ENCODE data around the gene SLC44A1.
"Not testable (repeated sequence)": the region's sequence is repeated elsewhere in the genome, so short reads cannot be mapped to it uniquely, and the experiment has no call there.

SLC44A1 gene

DNA sequence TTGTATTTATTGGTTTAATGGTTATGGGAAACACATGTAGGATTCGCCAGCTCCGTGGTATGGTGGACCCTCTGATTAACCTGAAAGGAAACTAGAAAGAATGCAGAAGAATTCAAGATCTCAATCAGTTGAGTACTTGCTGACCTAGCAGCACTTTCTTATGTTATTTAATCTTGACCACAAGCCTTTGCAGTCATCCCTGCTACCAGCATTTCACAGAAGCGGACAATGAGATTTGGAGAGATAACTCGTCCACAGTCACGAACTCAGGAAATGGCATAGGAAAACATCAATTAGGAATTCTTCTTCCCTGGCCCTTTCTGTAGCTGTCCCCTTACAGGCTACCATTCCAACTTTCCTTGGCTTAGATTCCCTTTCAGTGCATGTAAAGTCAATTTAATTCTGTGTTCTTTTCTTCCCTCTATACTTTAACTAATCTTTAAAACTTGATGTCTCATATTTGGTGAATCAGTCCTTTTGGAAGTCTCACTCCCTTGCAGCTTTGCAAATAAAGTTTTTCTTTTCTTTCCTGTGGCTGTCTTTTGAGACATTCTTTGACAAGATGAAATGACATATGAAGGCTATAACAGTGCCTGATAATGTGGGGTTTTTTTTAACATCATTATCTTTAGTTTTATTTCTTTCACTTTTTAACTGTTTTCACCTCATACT is 1.3 kb upstream of the SLC44A1 start:
- no peak for DNase-seq

DNA sequence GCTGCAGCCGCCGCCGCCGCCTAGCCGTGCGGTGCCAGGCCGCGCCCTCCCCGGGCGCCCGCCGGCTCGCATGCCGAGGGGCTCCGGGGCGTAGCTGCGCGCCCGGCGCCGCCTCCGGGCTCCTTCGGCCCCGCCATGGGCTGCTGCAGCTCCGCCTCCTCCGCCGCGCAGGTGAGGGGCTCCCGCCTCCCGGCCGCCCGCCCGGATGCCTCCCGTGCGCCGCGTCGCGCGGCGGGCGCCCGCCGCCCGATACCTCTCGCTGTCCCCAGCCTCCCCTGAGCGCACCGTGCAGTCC is 230 bp downstream of the SLC44A1 start:
- DNase-seq: no peak

DNA sequence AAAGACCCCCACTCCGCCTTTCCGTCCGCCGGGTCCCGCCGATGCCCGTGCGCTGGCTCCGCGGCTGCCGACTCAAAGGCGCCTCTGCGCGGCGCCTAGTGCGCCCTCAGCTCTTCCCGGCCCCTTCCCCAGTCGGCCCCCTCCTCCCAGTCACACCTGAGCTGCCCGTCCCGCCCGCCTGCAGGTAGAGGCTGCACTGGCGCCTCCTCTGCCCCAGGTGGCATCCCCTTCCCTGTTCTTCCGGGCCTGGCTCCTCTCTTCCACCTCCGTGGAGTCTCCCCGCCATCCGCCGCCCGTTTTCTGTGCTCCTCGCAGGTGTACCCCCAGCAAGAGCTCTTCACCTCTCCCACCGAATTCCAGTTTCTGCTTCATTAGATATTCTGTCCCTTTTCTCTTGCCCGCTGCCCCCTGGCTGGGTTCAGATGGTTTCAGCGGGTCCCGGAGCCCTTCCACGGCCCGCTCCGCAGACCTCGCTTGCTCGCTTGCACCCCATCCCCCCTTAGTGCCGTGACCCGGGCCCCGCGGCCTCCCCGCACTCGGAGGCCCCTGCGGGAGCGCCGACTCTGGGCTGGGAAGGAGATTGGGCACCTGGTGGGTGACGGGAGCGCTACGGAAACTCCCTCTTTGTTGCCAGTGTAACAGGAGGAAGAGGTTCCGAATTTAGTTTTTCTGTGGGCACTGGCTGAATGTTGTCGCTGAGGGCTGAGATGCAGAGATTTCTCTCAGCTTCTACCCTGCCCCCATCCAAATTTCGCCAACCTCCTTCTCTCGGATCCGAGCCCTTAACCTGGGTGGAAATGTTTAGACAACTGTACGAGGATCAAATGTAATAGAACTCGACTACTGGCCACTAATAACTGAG is 809 bp downstream of the SLC44A1 start:
- DNase-seq: peak; percentile 45 to 56

DNA sequence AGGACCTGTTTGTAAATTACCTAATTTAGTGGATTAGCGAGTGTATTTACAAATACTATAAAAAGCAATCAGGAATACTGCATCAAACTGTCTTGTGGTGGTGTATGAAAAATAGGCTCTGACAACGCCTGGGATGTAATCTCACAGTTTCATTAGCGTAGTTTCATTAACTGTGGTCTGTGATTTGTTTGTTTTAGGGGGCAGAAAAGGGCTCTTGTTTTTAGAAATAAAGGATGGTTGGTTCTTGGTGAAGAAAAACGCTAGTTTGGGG is 1.4 kb downstream of the SLC44A1 start:
- DNase-seq: no peak

DNA sequence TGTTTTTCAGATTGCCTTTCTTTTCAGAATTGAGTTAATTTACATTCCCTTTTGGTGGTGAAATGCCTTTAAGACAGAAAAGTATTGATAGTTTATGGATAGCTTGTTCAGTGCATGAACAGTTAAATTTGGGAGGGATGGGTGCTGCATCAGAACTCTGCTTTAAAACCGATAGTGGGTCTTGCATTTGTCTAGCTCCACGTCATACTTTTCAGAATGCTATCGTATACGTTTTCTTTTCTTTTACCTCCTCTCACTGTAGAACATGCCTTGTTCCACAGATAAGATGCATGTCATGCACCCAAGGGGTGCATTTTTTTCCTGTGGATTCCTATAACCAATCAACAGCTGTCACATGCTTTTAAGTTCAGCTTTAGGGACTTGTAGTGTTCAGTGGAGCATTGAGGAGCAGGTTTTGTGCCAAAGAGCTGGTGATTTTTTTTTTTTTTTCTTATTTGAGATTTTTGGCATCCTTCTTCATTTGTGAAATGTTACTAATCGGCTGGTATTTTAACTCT is 2.3 kb downstream of the SLC44A1 start:
- DNase-seq: no peak

DNA sequence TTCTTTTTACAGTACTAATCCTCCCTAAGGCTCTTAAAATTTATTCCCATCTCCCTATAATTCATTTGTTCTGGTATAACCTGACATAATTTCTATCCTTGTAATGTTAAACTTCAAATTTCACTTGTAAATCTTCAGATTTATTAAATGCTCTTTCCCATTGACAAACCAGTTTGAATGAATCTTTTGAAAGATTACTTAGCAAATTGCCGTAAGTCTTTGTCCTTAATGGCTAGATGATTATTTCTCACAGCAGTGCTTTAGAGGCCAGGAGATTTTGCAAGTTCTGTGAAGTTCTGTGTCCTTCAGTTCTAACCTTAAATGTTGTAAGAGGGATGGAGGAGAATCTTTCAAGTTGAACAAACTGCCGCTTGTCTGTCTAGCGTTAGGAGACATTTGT is 4.2 kb downstream of the SLC44A1 start:
- no peak for DNase-seq

DNA sequence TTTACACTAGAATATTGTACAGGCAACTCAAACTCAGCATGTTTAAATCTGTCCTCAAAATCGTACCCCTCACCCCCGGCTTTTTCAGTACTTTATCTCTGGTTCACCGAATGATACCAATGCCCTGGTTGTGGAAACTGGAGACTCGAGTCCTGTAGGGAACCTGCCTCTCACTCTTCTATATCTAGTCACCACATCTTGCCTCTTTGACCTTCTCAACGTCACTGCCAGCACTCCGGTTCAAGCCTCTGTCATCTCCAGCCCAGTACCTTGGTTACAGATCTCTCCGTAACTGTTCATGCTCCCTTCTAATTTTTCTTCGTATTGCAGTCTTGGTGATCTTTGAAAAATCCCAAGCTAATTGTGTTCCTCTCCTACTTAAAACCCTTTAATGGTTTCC is 6.7 kb downstream of the SLC44A1 start:
- DNase-seq: no peak

DNA sequence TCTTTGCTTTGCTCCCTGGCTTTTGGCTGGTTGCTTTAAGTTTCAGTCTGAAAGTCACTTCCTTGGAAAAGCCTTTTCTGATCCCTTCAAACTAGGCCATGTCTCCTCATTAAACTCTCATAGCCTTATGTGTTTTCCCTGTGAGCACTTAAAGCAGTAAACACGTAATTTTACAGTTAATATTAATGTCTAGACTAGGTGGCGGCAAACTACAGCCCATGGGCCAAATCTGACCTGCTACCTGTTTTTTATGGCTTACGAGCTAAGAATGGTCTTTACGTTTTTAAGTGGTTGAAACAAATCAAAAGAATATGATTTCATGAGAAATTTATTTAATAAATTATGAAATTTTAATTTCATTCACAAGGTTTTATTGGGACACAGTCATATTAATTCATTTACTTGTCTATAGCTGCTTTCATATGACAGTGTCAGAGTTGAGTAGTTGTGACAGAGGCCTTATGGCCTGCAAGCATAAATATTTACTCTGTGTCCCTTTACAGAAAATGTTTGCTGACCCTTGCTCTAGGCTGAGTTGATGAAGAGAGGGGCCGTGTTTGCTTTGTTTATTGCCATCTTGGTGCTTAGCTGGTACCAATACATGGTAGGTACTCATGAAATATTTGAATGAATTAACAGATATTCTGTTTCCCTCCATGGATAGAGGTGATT is 7.4 kb downstream of the SLC44A1 start:
- no peak for DNase-seq

DNA sequence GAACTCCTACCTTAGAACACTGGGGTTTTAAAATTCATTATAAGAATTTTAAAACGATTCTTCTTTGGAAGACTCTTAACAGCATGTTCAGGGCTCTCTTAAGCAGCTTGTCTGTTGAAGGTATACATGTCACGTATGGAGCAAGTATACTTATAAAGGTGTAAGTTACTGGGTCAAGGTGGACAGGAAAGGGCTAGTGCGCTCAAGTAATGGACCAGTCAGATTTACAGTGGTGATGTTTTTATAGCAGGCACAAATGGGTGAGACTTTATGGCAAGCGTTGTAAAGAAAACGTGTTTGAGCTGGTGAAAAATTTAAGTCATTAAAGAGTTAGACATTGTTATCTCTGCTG is 7.9 kb downstream of the SLC44A1 start:
- DNase-seq: no peak

DNA sequence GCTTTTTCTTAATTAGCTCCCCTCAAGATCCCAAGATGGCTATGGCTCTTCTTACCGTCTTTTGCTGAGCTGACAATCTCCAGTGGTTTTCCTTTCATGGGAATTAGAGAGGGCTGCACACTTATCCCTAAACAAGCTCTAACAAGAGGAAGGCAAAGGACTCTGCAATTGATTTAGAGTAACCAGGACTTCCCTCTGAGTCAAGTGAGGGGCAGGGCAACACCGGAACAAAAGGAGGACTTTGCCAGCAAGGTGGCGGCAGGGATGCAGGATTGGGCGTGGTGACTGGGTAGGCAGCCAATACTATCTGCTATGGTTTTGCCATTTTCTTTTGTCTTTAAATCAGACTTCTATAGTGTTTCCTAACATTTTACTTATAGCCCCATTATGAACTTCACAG is 9.8 kb downstream of the SLC44A1 start:
- no peak for DNase-seq

DNA sequence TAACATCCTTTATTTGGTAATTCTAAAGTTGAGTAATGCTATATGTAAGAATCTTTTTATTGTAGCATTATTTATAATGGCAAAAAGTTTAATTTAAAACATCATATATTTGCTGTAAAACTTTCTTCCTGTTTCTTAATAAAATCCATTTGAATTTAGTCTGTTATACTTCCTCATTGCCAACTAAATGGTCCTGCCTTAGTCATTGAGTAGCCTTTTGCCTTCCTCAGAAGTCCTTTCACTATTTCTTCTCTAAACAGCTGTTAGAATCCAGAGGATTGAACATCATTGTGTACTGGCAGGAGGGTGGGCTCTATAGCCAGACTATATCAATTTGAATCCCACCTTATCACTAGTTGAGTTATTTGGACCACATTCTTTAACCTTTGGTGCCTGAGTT is 11.0 kb downstream of the SLC44A1 start:
- DNase-seq: no peak

DNA sequence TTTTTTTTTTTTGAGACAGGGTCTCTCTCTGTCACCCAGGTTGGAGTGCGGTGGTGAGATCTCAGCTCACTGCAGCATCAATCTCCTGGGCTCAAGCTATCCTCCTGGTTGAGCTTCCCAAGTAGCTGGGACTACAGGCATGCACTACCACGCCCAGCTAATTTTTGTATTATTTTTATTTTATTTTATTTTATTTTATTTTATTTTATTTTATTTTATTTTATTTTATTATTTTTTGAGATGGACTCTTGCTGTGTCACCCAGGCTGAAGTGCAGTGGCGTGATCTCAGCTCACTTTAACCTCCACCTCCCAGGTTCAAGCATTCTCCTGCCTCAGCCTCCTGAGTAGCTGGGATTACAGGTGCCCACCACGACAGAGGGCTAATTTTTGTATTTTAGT is 12.1 kb downstream of the SLC44A1 start:
- DNase-seq: not testable (repeated sequence)

DNA sequence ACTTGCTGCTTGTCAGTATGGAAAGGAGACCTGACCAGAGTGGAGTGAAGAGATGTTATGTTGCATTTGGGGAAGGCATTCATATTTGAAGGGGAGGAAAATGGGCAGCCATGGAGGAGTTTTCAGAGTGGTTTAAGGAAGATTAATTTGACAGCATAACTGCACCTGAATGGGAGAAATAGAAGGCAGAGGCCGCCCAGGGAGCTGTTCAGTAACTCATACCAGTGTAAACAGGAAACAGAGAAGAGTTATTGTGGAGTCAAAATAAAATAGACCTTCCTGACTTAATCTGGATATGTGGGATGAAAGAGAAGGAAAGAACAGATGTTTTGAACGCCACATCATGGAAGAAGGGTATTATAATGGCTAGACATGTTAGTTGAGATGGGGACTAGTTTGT is 13.4 kb downstream of the SLC44A1 start:
- DNase-seq: no peak

DNA sequence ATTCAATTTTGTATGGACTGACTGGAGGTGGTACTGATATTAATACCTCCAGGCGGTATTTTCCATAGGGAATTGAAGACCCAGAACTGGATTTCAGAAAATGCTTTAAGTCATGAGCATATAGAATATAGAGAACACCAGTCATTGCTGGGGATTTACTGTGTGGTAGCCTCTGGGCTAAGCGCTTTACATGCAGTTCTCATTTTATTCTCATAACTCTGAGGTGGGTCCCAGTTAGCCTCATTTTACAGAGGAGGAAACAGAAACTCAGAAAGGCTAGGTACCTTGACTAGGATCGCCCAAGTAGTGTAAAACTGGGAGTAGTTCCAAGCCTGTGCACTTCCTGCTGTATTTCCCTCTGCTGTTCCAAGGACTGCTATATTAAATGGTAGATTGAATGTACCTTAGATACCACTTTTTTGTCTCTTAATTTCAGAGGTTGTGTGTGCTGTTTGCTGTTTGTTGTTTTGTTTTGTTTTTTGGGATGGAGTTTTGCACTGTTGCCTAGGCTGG is 13.8 kb downstream of the SLC44A1 start:
- DNase-seq: no peak

DNA sequence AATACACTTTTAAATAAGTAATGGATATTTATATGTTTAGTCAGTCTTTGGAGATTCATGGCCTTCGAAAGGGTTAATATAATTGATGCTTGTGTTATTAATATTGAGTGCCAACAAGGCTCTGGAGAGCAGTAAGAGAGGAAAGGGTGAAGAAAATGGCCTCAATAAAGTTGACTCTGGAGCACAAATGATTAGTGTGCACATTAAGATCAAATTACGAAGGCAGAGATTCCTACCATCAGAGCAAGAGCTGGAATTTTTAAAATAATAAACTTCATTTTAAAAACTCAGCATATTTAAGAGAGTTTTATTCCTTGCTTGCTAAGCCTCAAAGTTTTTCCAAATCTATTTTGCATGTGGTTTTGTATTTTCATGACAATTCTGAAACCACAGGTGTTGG is 14.8 kb downstream of the SLC44A1 start:
- DNase-seq: no peak

DNA sequence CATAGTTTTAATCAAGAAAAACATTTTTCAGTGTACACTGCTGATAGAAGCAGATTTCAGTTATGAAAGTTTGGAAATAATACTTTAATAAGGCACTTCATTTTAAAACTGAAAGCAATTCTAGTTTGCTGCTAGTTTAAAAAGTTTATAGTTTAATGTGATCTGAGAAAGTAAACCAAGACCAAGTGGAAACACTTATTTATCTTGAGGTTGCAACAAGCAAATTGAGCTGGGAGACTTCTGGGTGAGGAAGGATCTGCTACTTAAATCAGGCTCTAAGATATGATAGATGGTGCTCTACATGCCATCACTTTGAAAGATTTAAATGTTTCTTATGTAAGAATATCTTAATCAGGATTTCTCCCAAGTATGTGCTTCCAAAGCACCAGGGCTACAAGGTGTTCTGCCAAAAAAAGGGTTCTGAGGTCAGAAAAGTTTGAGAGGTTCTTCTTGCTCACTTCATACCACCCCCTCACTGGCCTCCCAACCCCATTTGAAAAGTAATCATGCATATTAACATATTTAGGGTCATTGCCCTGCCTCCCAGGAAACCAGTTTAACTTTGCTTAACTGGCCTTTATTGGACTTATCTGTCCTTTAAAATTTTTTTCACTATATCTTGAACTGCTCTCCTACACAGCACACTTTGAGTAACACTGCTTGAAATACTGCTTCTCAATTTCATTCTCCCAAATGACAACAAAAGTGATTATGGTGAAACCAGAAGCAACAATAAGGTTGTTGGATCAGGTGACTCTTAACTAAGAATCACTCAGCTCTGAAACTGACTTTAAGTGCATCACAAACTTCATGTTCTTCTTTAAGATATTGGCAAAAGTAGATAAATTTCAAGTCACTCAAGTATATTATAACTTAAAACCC is 15.5 kb downstream of the SLC44A1 start:
- DNase-seq: no peak

DNA sequence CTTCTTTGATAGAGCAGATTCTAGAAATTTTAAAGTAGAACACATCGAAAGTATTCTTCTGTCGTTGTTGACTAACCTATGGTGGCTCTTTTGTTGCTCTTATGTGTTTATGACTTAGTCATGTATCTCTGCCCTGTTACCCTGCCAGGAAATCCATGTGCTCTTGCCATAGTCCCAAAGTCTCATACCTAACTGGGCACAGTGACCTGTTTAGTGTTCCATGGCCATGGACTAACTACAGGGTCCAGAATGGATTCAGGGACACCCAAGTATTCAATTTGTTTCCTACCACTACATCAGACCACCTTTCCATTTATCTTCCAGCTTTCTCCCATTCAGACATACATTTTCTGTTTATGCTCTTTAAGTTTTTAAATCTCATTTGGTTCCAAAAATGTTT is 18.0 kb downstream of the SLC44A1 start:
- DNase-seq: no peak

DNA sequence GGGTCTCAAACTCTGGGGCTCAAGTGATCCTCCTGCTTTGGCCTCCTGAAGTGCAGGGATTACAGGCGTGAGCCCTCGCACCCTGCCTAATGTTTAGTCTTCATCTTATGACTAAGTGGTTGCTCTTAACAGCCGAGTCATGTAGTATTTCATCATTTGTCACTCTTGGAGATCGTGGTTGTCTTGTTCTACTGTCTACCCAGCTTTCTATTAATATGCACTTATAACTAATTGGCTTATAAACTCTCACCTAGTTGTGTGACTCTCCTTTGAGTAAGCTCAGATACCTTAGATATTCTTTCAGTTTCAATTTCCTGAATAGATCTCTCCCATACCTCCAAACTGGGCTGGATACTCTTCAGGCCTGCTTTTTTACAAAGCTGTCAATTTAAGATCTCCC is 19.9 kb downstream of the SLC44A1 start:
- DNase-seq: no peak

DNA sequence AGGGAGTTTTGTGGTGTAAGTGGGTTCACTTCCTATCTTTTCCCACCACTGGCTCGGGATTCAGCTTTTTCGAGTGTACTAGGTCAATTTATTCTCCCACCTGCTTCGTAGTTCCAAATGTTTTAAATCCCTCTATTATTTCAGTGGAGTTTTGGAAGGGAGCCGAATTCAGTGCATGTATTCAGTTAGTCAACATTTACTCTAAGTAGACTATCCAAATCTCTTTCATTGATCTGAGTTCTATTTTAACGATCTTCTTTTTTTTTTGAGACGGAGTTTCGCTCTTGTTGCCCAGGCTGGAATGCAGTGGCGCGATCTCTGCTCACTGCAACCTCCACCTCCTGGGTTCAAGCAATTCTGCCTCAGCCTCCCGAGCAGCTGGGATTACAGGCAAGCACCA is 23.8 kb downstream of the SLC44A1 start:
- DNase-seq: not testable (repeated sequence)

DNA sequence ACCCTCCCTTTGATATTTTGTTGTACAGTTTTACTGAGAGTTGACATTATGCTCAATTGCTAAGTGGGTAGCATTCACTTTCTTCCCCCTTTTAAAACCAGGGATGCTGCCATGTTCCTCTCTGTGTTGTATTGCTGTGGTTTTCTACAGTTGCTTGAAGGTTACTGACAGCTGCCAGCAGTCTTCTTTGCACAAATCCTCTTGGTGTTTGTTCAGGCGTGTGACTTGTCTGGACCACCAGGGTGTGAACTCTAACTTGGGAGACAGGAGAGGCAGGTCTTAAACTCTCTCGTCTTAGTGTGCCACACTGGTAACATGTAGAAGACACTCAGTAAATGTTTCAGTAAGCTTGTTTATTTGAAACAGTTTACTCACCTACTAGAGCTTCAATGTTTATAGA is 25.1 kb downstream of the SLC44A1 start:
- no peak for DNase-seq

DNA sequence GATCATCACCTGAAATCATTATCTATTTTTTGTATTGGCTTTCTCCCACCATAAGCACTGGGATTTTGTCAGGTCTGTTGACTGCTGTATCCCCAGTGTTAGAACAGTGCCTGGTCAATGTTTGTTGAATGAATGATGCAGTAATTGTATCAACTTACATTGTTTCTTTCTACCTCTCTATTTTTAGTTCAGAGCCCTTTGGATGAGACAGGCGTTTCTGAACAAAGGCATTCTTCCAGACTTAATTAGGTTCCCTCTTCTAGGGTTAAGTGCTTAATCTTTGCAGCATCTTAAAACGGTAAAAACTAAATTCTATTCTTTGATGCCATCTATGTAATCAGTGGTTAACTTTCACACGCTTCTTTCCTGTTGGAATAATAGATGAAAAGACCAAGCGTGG is 26.3 kb downstream of the SLC44A1 start:
- no peak for DNase-seq

DNA sequence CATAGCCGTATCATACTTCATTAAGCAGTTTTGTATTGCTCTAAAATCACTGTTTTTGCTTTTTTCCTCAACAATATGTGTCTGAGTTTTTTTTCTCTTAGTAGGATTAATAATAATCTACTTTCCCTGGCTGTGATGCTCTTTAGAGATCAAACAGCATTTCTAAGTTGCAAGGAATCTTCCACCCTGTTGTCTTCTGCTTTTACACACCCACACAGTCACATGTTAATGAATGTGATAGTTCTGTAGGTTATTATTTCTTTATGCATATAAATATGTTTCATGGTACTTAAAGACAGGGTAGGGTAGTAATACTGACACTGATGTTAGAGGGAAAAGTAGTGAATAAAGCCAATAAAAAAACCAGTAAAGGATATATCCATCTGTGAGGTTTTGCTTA is 29.3 kb downstream of the SLC44A1 start:
- DNase-seq: no peak

DNA sequence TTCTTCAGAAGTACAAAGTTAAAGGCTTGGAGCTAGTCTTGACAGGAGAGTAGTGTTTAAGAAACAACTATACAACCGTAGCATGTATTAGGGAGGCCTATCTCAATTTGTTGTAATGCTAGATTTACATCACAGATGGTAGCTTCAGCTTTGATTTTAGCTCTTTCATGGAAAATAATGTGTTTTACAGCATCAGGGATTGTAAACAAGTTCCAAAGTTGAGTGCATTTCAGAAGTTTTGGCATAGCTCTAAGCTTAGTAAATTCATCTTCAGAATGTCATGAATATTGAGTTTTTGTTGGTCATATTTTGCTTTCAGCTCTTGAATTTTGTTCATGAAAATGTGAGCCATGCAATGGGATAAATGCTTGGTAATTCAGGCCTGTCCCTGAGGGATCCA is 30.7 kb downstream of the SLC44A1 start:
- no peak for DNase-seq
